GM19043 (cell line): ENCODE results near the gene FUT6.
"Not testable (repeated sequence)": the region's sequence is repeated elsewhere in the genome, so short reads cannot be mapped to it uniquely, and the experiment has no call there.

Experiments used
- ATAC-seq: cut with Tn5 transposase; IDR thresholded peaks from one replicate; pipeline ENCODE4 v1.9.1; 2021; ENCODE audit warnings: low read depth; ENCODE audit not compliant: unreplicated experiment

The FUT6 gene

GRCh38 chr19:5857203-5858081, 17.9 kb upstream of the FUT6 start:
- ATAC-seq: no peak

- ATAC-seq: not testable (repeated sequence)
Observed at GRCh38 chr19:5855151-5855550, 15.6 kb upstream of the FUT6 start.

GRCh38 chr19:5854121-5854520, 14.6 kb upstream of the FUT6 start:
- ATAC-seq: not testable (repeated sequence)

- ATAC-seq: no peak
Observed at GRCh38 chr19:5851302-5851701, 11.8 kb upstream of the FUT6 start, which contains the start of gene FUT3. FUT3 (minus strand) TSS chr19:5851449.

GRCh38 chr19:5850743-5851293, 11.3 kb upstream of the FUT6 start:
- ATAC-seq: no peak

GRCh38 chr19:5850189-5850588, 10.7 kb upstream of the FUT6 start:
- ATAC-seq: no peak

- ATAC-seq: not testable (repeated sequence)
Observed at GRCh38 chr19:5848621-5849020, 9.1 kb upstream of the FUT6 start.

GRCh38 chr19:5847846-5848245, 8.3 kb upstream of the FUT6 start:
- ATAC-seq: not testable (repeated sequence)

GRCh38 chr19:5844456-5845433, 5.2 kb upstream of the FUT6 start:
- ATAC-seq: no peak

- ATAC-seq: no peak
Observed at GRCh38 chr19:5843295-5843927, 3.9 kb upstream of the FUT6 start.

GRCh38 chr19:5841735-5842111, 2.2 kb upstream of the FUT6 start:
- ATAC-seq: not testable (repeated sequence)

- ATAC-seq: no peak
Observed at GRCh38 chr19:5838353-5839064, 993 bp downstream of the FUT6 start.

- no peak for ATAC-seq
Observed at GRCh38 chr19:5837761-5838352, 1.6 kb downstream of the FUT6 start.

- no peak for ATAC-seq
Observed at GRCh38 chr19:5832527-5833216, 6.8 kb downstream of the FUT6 start.

- ATAC-seq: no peak
Observed at GRCh38 chr19:5832061-5832460, 7.4 kb downstream of the FUT6 start.

- no peak for ATAC-seq
Observed at GRCh38 chr19:5831159-5831558, 8.3 kb downstream of the FUT6 start.

- no peak for ATAC-seq
Observed at GRCh38 chr19:5829567-5830310, 9.8 kb downstream of the FUT6 start.
